Head of caudate nucleus (tissue), 42 donors: ENCODE measurements around the gene PPFIA1.

Source experiments
- DNase-seq, 42 donors: peaks; one replicate each; pipeline versions ENCODE4 v3.0.0 to v3.0.0-alpha.2; 2020 to 2021; ENCODE audit warnings: mixed read lengths in 7 of 42
- intact Hi-C: fragments of 100-400 bp; cut with DNase I; formaldehyde crosslinking; loops from one replicate; pipeline ENCODE4 v1.15.0; 2022

Gene PPFIA1

DNA sequence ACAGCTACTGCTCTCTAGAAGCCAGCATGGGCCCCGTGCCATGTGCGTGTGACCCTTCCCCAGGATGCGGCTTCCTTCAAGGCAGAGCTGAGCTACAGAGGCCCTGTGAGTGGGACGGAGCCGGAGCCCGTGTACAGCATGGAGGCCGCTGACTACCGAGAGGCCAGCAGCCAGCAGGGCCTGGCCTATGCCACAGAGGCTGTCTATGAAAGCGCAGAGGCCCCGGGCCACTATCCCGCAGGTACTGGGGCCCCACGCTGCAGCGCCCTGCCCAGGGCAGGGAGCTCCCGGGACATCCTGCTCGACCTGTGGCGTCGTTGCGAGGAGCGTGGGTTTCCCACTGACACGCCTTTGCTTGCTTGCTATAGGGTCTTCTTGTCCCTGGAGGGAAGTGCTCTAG, 162.5 kb downstream of the PPFIA1 start:
- no peak for DNase-seq
- intact Hi-C loops = no loop called here

- intact Hi-C loops = no loop called here
These were observed 163.0 kb downstream of the PPFIA1 start for GRCh38 chr11:70433526-70433925.

More at GRCh38 chr11:70433526-70433925, 163.0 kb downstream of the PPFIA1 start:
- no peak for DNase-seq
